ENCODE measurements around the gene TEX51. TPM values are rescaled to one million over a fixed set of nuclear protein-coding genes. Genes with fewer than 3 reads are reported as not detected.

The TEX51 gene
- total RNA-seq, 1 experiment from 2014 or later, result not detected

GRCh38 chr2:126913329-126913728, 14.6 kb downstream of the TEX51 start:
- no peak for DNase-seq (ENCODE audit: low spot score)

GRCh38 chr2:126913881-126914615, 15.4 kb downstream of the TEX51 start:
- no peak for DNase-seq (ENCODE audit: low spot score)

GRCh38 chr2:126914811-126915500, 16.3 kb downstream of the TEX51 start:
- DNase-seq (ENCODE audit: low spot score), result no peak

- no peak for DNase-seq (ENCODE audit: low spot score)
Observed at GRCh38 chr2:126915903-126916302, 17.2 kb downstream of the TEX51 start.

- DNase-seq (ENCODE audit: low spot score), result no peak
Observed at GRCh38 chr2:126916744-126917143, 18.1 kb downstream of the TEX51 start.

GRCh38 chr2:126921066-126921465, 22.4 kb downstream of the TEX51 start:
- DNase-seq (ENCODE audit: low spot score), result no peak

- no peak for DNase-seq (ENCODE audit: low spot score)
Observed at GRCh38 chr2:126930970-126931590, 32.4 kb downstream of the TEX51 start.

GRCh38 chr2:126932529-126932928, 33.8 kb downstream of the TEX51 start:
- no peak for DNase-seq (ENCODE audit: low spot score)

GRCh38 chr2:126932966-126933710, 34.4 kb downstream of the TEX51 start:
- no peak for DNase-seq (ENCODE audit: low spot score)

GRCh38 chr2:126933711-126934091, 35.0 kb downstream of the TEX51 start:
- DNase-seq (ENCODE audit: low spot score), result no peak

- no peak for DNase-seq (ENCODE audit: low spot score)
Observed at GRCh38 chr2:126934809-126935208, 36.1 kb downstream of the TEX51 start.

GRCh38 chr2:126935774-126936173, 37.1 kb downstream of the TEX51 start:
- no peak for DNase-seq (ENCODE audit: low spot score)

- no peak for DNase-seq (ENCODE audit: low spot score)
Observed at GRCh38 chr2:126936219-126936723, 37.6 kb downstream of the TEX51 start.

GRCh38 chr2:126940331-126940730, 41.6 kb downstream of the TEX51 start:
- DNase-seq (ENCODE audit: low spot score), result no peak

GRCh38 chr2:126942427-126943203, 43.9 kb downstream of the TEX51 start:
- DNase-seq (ENCODE audit: low spot score), result no peak

- no peak for DNase-seq (ENCODE audit: low spot score)
Observed at GRCh38 chr2:126943612-126944348, 45.1 kb downstream of the TEX51 start.

GRCh38 chr2:126945118-126945517, 46.4 kb downstream of the TEX51 start:
- DNase-seq (ENCODE audit: low spot score), result no peak

GRCh38 chr2:126946318-126947102, 47.8 kb downstream of the TEX51 start:
- DNase-seq (ENCODE audit: low spot score), result no peak

- no peak for DNase-seq (ENCODE audit: low spot score)
Observed at GRCh38 chr2:126947103-126947429, 48.4 kb downstream of the TEX51 start.

- no peak for DNase-seq (ENCODE audit: low spot score)
Observed at GRCh38 chr2:126949775-126950174, 51.1 kb downstream of the TEX51 start.

All from HT-29 (cell line).